Kidney (tissue), 22 donors: Measurements from ENCODE around the gene IL17RB. TPM values are rescaled to one million over a fixed set of nuclear protein-coding genes. Genes with fewer than 3 reads are reported as not detected.

ENCODE experiments used
- DNase-seq, 5 donors: peaks; one replicate each; pipeline ENCODE4 v3.0.0-alpha.2; 2013 to 2020
- FAIRE-seq: peaks from 2 replicates; lab custom pipeline; 2012; peaks lifted over from hg19 to GRCh38; lab: Jason Lieb, UNC
- H3K27ac ChIP-seq, 2 donors: one replicate each; pipeline ENCODE4 v1.7.0; 2013; ENCODE audit warnings: low read depth in 2 of 2, low read length in 2 of 2, inconsistent platforms in 1 of 2
- H3K27me3 ChIP-seq: one replicate; pipeline ENCODE4 v1.7.1; 2013; ENCODE audit warnings: low read length, inconsistent platforms; ENCODE audit not compliant: control insufficient read depth, insufficient read depth
- H3K36me3 ChIP-seq, 3 donors: one replicate each; pipeline versions ENCODE4 v1.7.0 to v1.7.1; 2013; ENCODE audit warnings: low read length in 3 of 3, control low read depth in 1 of 3, inconsistent platforms in 1 of 3; ENCODE audit not compliant: insufficient read depth in 3 of 3, control insufficient read depth in 2 of 3
- H3K4me1 ChIP-seq, 3 donors: one replicate each; pipeline versions ENCODE4 v1.7.0 to v1.7.1; 2013; ENCODE audit warnings: low read length in 3 of 3, inconsistent platforms in 1 of 3, low read depth in 1 of 3; ENCODE audit not compliant: control insufficient read depth in 2 of 3, insufficient read depth in 2 of 3
- H3K4me3 ChIP-seq, 3 donors: one replicate each; pipeline versions ENCODE4 v1.7.0 to v1.8.1; 2013; ENCODE audit warnings: low read length in 3 of 3, control low read depth in 1 of 3, inconsistent platforms in 1 of 3
- H3K9ac ChIP-seq, 3 donors: one replicate each; pipeline versions ENCODE4 v1.7.0 to v1.7.1; 2013; ENCODE audit warnings: low read length in 3 of 3, control low read depth in 1 of 3, inconsistent platforms in 1 of 3
- H3K9me3 ChIP-seq, 3 donors: one replicate each; pipeline versions ENCODE4 v1.7.0 to v1.7.1; 2013; ENCODE audit warnings: low read length in 3 of 3, control low read depth in 1 of 3, inconsistent platforms in 1 of 3; ENCODE audit not compliant: control insufficient read depth in 2 of 3, insufficient read depth in 1 of 3
- CTCF ChIP-seq: IDR thresholded peaks from 3 replicates; pipeline ENCODE4 v1.5.1; 2012; ENCODE audit warnings: mild to moderate bottlenecking, moderate library complexity, borderline replicate concordance; ENCODE audit not compliant: insufficient read depth; ENCODE audit errors: extremely low read depth
- intact Hi-C: fragments of 100-400 bp; cut with DNase I; formaldehyde crosslinking; loops from one replicate; pipeline ENCODE4 v1.11.1; 2022
- long read RNA-seq, 10 donors: library from polyadenylated mRNA in 1 of 10; unstranded in 1 of 10; transcript quantifications; one replicate each; pipeline ENCODE4 v2.0.0 and lab custom pipeline, GENCODE V29; 2021 to 2026
- polyA plus RNA-seq: library from polyadenylated mRNA; stranded (reverse); fragments of 350-450 nt; fragmentation: Illumina TruSeq; extraction: RNeasy Lipid Tissue Mini Kit (QIAGEN cat#74804); gene quantifications from one replicate; pipeline ENCODE4 v1.2.3, GENCODE V29; 2014; ENCODE audit warnings: low read depth, low replicate concordance; ENCODE audit not compliant: insufficient read depth
- total RNA-seq: library from RNA; stranded (reverse); fragmentation: NEBNext Ultra II Directional; extraction: Animal tissue kit (Norgen Biotek cat#: 25700); gene quantifications from one replicate; pipeline ENCODE4 v1.2.1, GENCODE V29; 2021
- donor health status: control.
- donor health status: control.
- donor health status: control.
- donor health status: control.
- donor health status: control.
- donor health status: DM: yes; HTN: yes; CAD: no.
- donor health status: Normal renal cell carcinoma (clear cell type).

Gene IL17RB
- total RNA-seq (27.7 TPM), polyA plus RNA-seq (87.4 TPM)
- long read RNA-seq, donor 1, partial matches to known transcripts: 23 of 24 reads
- long read RNA-seq, donor 1, other reads (novel, unspliced or antisense): 0 of 24 reads
- long read RNA-seq, donor 2: 0 reads
- long read RNA-seq, donor 3, partial matches to known transcripts: 0 of 9 reads
- long read RNA-seq, donor 3, other reads (novel, unspliced or antisense): 9 of 9 reads
- long read RNA-seq, donor 4, partial matches to known transcripts: 6 of 6 reads
- long read RNA-seq, donor 4, other reads (novel, unspliced or antisense): 0 of 6 reads
- long read RNA-seq, donor 5, partial matches to known transcripts: 0 of 6 reads
- long read RNA-seq, donor 5, other reads (novel, unspliced or antisense): 6 of 6 reads
- long read RNA-seq, donor 6, partial matches to known transcripts: 412 of 413 reads
- long read RNA-seq, donor 6, other reads (novel, unspliced or antisense): 0 of 413 reads
- long read RNA-seq, donor 7, partial matches to known transcripts: 7 of 19 reads
- long read RNA-seq, donor 7, other reads (novel, unspliced or antisense): 5 of 19 reads
- long read RNA-seq, donor 8, partial matches to known transcripts: 5 of 5 reads
- long read RNA-seq, donor 8, other reads (novel, unspliced or antisense): 0 of 5 reads
- long read RNA-seq, donor 9: 0 reads
- long read RNA-seq, donor 10, partial matches to known transcripts: 0 of 2 reads
- long read RNA-seq, donor 10, other reads (novel, unspliced or antisense): 0 of 2 reads

- peaks cover 0 to 14% (median 14%) of the 10 kb centered on the region in 3 donors for H3K4me1 ChIP-seq
- TF ChIP-seq CTCF: no peak
- peak within 1 kb of the TSS; percentile 65 to 79 (median 69) for H3K4me3 ChIP-seq
- peak within 1 kb of the TSS; percentile 94 to 95 for H3K27ac ChIP-seq
- intact Hi-C loops: no loop called here
- FAIRE-seq (no peak), DNase-seq (peak; percentile 69 to 86 (median 74))
- H3K36me3 ChIP-seq: no peaks in the 10 kb centered on the region
- no peaks in the 10 kb centered on the region for H3K9me3 ChIP-seq
- H3K9ac ChIP-seq: peak within 1 kb of the TSS in 2 of 3 donors; percentile 63 to 77
- peaks cover 7% of the 10 kb centered on the region for H3K27me3 ChIP-seq
Measured at GRCh38 chr3:53846134-53846850, at the start of gene IL17RB, which contains the start of gene CHDH. TSS of gene IL17RB (plus strand) at chr3:53846568. CDS start at chr3:53846589, 21 bp downstream. TSS of gene CHDH (minus strand) at chr3:53846419. CDS start at chr3:53824008, 22,411 bp downstream.

- FAIRE-seq (no peak), DNase-seq (no peak)
- H3K9me3 ChIP-seq: no peaks in the 10 kb centered on the region
- no peaks in the 10 kb centered on the region for H3K27me3 ChIP-seq
- H3K4me1 ChIP-seq: no peaks in the 10 kb centered on the region
- intact Hi-C loops: no loop called here
- TF ChIP-seq CTCF: no peak
- peaks cover 0 to 2% (median 0%) of the 10 kb centered on the region in 3 donors for H3K36me3 ChIP-seq
- H3K4me3 ChIP-seq: no peak overlapping the region
- H3K27ac ChIP-seq: no peak overlapping the region
- H3K9ac ChIP-seq: no peak overlapping the region
Measured at GRCh38 chr3:53798144-53798543, 48.2 kb upstream of the IL17RB start.

GRCh38 chr3:53799338-53799865, 47.0 kb upstream of the IL17RB start:
- intact Hi-C loops: no loop called here
- no peaks in the 10 kb centered on the region for H3K9me3 ChIP-seq
- DNase-seq: no peak
- no peak for TF ChIP-seq CTCF
- H3K4me1 ChIP-seq: no peaks in the 10 kb centered on the region
- H3K27ac ChIP-seq: no peak overlapping the region
- FAIRE-seq: no peak
- no peak overlapping the region for H3K4me3 ChIP-seq
- H3K9ac ChIP-seq: no peak overlapping the region
- peaks cover 0 to 2% (median 0%) of the 10 kb centered on the region in 3 donors for H3K36me3 ChIP-seq
- no peaks in the 10 kb centered on the region for H3K27me3 ChIP-seq
